ENCODE data around the gene APOM. TPM values are rescaled to one million over a fixed set of nuclear protein-coding genes. Genes with fewer than 3 reads are reported as not detected.

APOM gene
- total RNA-seq, 1 donor from 2014 or later, result 3.8 TPM

DNA sequence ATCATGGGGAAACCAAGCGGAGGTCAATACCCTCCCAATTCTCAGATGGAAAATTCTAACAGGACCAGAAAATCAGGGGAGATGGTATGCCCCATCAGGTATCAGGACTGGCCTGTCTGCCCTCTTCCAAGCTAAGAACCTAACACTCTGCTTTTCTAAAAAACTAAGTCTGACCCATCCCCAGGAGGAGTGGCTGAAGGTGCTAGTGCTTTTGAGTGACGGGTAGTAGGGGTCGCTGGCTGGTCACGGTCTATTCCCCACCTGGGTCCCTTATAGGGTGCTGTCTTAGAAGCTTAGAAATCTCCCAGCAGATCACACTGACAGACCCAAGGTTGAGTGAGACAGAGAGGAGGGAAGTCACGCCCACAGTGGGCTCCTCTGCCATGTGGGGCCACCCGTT, 37.8 kb downstream of the APOM start:
- TF ChIP-seq, protein P1, sequence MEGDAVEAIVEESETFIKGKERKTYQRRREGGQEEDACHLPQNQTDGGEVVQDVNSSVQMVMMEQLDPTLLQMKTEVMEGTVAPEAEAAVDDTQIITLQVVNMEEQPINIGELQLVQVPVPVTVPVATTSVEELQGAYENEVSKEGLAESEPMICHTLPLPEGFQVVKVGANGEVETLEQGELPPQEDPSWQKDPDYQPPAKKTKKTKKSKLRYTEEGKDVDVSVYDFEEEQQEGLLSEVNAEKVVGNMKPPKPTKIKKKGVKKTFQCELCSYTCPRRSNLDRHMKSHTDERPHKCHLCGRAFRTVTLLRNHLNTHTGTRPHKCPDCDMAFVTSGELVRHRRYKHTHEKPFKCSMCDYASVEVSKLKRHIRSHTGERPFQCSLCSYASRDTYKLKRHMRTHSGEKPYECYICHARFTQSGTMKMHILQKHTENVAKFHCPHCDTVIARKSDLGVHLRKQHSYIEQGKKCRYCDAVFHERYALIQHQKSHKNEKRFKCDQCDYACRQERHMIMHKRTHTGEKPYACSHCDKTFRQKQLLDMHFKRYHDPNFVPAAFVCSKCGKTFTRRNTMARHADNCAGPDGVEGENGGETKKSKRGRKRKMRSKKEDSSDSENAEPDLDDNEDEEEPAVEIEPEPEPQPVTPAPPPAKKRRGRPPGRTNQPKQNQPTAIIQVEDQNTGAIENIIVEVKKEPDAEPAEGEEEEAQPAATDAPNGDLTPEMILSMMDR (conservative IDR thresholded peaks at IDR 0.05), result no peak
- Mint-ChIP-seq H3K36me3 (ENCODE audit: low read depth) (peaks cover 8% of the 10 kb centered on the region), H3K9me3 (no peaks in the 10 kb centered on the region), H3K4me3 (no peak overlapping the region), H3K27ac (ENCODE audit: unreplicated experiment) (no peak overlapping the region), H3K4me1 (no peaks in the 10 kb centered on the region), H3K27me3 (ENCODE audit: low read depth) (no peaks in the 10 kb centered on the region)
- DNase-seq (ENCODE audit: low read depth, low spot score), result no peak

DNA sequence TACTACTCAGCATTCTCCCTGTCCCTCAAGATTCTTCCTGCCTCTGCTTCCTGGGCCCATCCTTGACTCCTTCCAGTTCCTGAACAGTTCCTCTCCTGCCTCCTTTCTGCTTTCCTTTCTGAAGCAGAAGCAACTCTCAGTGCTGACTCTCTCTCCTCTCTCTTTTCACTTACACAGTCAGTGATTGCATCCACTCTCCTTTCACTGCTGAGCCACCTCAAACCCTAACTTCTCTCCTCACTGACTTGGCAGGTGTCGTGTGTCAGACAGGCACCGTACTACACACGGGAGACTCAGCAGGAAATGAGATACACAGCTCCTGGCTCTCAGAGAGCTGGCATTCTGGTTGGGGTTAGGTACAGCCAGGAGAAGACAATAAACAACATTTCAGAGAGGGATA, 41.9 kb downstream of the APOM start:
- DNase-seq (ENCODE audit: low read depth, low spot score), result no peak
- Mint-ChIP-seq H3K9me3 (no peaks in the 10 kb centered on the region), H3K4me1 (peaks cover 15% of the 10 kb centered on the region), H3K4me3 (peak overlapping the region; percentile 3), H3K27me3 (ENCODE audit: low read depth) (no peaks in the 10 kb centered on the region), H3K27ac (ENCODE audit: unreplicated experiment) (no peak overlapping the region), H3K36me3 (ENCODE audit: low read depth) (peaks cover 8% of the 10 kb centered on the region)
- TF ChIP-seq, protein P1 (conservative IDR thresholded peaks at IDR 0.05), result no peak

DNA sequence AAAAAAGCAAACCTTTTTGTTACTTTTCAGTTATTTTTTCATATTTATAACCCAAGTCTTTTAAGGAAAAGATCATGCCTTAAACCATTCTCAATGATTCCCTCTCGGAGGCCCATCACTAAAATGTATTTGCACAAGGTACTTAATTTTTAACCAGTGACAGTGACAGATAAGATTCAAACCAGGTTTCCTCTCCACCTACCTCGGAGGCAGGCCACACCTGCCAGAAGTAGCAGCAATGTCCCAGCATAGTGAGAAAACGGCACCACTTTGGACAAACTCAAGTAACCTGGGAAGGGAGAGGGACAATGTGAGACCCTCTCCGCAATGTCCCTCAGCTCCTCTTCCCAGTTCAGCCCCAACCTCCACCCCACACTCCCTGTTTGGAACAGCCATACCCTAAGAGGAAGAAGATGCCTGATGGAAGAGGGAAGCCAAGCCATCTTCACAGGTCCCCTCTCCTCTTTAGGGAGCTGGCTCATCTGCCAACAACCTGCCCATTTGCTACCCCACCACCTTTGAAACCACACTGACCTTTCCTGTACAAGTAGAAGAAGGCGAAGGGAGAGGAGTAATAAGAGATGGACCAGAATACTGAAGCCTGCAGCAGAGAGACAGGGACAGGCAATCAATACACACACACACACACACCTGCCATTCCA, 45.2 kb downstream of the APOM start:
- TF ChIP-seq, protein P1 (conservative IDR thresholded peaks at IDR 0.05), result no peak
- no peak for DNase-seq (ENCODE audit: low read depth, low spot score)
- no peaks in the 10 kb centered on the region for H3K27me3 Mint-ChIP-seq (ENCODE audit: low read depth)
- peaks cover 20% of the 10 kb centered on the region for H3K4me1 Mint-ChIP-seq
- no peak overlapping the region for H3K27ac Mint-ChIP-seq (ENCODE audit: unreplicated experiment)
- peaks cover 5% of the 10 kb centered on the region for H3K36me3 Mint-ChIP-seq (ENCODE audit: low read depth)
- H3K9me3 Mint-ChIP-seq, result no peaks in the 10 kb centered on the region
- peak overlapping the region; percentile 94 for H3K4me3 Mint-ChIP-seq

DNA sequence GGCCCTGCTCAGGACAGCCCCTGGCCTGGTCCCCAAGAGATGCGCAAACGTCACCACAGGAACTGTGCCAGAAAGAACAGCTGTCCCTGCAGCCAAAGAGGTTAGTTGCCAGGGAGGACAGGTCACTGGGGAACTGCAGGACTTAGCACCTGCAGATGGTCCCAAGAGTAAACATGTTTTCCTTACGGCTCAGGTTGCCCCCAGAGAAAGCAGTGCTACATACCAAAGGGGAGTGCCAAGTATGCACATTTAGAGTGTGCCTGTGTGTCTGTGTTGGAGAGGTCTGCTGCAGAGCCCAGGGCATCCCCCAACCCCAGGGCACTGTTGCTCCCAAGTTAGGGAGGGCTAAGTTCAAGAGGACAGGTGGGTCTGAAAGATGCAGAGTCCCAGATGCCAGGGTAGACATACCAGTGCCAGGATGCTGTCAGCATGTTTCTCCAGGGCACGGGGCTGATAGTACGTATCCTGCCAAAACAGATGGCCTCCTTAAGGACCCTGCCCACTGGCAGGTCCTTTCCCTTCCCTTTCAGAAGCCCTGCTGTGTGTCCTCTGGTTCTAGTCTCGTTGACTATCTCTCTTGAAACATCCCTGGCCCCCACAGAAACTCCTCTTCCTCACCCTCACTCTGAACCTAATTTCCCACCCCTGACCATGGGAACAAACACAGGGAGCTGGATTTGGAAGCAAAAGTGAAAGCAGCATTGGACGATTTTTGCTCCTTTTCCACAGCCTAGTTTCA, 46.1 kb downstream of the APOM start:
- no peak for DNase-seq (ENCODE audit: low read depth, low spot score)
- peaks cover 20% of the 10 kb centered on the region for H3K4me1 Mint-ChIP-seq
- H3K27ac Mint-ChIP-seq (ENCODE audit: unreplicated experiment), result peak overlapping the region; percentile 91
- H3K4me3 Mint-ChIP-seq, result peak overlapping the region; percentile 94
- peaks cover 5% of the 10 kb centered on the region for H3K36me3 Mint-ChIP-seq (ENCODE audit: low read depth)
- TF ChIP-seq, protein P1 (conservative IDR thresholded peaks at IDR 0.05), result no peak
- H3K27me3 Mint-ChIP-seq (ENCODE audit: low read depth), result no peaks in the 10 kb centered on the region
- no peaks in the 10 kb centered on the region for H3K9me3 Mint-ChIP-seq

DNA sequence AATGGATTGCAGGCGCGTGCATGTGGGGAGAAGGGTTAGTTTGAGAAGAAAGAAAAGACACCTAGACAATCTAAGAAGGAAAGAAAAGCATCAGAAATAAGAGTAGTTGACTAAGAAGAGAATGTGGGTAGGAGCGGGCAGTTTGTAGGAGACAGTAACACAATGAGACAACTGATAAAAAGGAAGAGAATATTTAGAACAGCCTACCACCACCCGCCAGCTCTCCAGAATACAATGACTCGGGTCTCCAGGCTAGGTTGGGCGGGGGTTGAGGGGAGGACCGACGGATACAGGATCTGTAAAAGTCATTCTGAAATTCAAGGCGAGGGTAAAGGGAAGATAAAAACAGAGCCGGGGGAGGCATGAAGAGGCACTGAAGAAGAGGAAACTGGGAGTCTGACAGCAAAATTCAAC, 46.7 kb downstream of the APOM start:
- DNase-seq (ENCODE audit: low read depth, low spot score), result no peak
- TF ChIP-seq, protein P1 (conservative IDR thresholded peaks at IDR 0.05), result no peak
- Mint-ChIP-seq H3K27ac (ENCODE audit: unreplicated experiment) (peak overlapping the region; percentile 91), H3K4me3 (peak overlapping the region; percentile 94), H3K27me3 (ENCODE audit: low read depth) (no peaks in the 10 kb centered on the region), H3K4me1 (peaks cover 20% of the 10 kb centered on the region), H3K9me3 (no peaks in the 10 kb centered on the region), H3K36me3 (ENCODE audit: low read depth) (peaks cover 5% of the 10 kb centered on the region)

Data from neural crest cell (in vitro differentiated cells).